Fibroblast of skin of right biceps (primary cell): Measurements from ENCODE around the gene TLCD3B.
"Not testable (repeated sequence)": the region's sequence is repeated elsewhere in the genome, so short reads cannot be mapped to it uniquely, and the experiment has no call there.

Experiments used
- DNase-seq: peaks from one replicate; pipeline ENCODE4 v3.0.0-alpha.2; 2013

The TLCD3B gene

GRCh38 chr16:30025156-30025555 is 5.9 kb downstream of the TLCD3B start:
- no peak for DNase-seq

DNA sequence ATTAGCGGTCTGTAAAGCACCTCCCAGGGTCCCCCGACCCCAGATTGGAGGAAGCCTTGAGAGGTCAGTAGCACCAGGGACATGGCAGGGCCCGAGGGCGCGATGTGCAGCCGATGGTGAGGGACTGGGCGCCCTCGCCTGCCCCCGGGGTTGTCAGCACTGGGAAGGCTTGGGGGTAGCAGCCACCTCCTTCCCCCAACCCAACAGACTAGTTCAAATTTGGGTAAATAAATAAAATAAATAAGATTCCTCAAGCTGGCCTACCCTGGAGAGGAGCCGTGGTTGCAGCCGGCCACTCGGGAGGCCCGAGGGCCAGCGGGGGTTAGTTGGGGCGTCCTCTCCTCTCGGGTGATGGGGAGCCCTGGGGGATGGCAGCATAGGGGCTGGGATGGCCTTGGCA is 6.6 kb downstream of the TLCD3B start:
- DNase-seq = no peak

DNA sequence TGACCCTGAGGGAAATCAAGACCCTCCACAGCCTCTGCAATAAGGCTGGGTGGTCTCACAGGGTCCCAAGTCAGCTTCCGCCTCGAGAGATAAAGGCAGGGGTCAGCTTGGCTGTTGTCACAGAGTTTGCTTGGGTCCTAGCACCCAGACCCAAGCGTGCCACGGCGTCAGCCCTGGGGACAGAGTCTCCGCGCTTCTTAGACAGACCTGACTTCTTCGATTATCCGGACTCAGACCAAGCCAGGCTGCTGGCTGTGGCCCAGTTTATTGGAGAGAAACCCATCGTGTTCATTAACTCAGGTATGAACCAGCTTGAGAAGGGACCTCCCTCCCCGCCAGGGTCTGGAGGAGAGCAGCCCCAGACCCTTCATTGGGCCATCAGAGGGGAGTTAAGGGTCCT is 7.5 kb downstream of the TLCD3B start:
- no peak for DNase-seq

GRCh38 chr16:30022887-30023286 is 8.2 kb downstream of the TLCD3B start, which contains the start of gene C16orf92:
TSS of gene C16orf92 (plus strand) at chr16:30023198. CDS start at chr16:30023341, 143 bp downstream.
- DNase-seq = no peak

DNA sequence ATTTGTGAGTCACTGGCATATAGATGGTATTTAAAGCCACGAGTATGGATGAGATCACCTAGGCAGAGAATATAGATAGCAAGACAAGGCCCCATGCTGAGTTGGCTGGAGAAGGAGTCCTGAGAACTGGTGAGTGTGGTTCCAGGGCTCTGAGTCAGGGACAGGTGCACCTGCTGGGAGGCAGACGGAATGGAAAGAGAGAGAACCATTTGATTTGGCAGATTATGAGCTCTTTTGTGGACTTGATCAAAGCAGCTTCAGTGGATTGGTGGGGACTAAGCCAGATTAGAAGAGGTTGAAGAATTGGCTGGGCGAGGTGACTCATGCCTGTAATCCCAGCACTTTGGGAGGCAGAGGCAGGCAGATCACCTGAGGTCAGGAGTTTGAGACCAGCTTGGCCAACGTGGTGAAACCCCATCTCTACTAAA is 12.3 kb downstream of the TLCD3B start:
- peak; percentile 72 for DNase-seq

GRCh38 chr16:30017937-30018336 is 13.1 kb downstream of the TLCD3B start:
- not testable (repeated sequence) for DNase-seq

DNA sequence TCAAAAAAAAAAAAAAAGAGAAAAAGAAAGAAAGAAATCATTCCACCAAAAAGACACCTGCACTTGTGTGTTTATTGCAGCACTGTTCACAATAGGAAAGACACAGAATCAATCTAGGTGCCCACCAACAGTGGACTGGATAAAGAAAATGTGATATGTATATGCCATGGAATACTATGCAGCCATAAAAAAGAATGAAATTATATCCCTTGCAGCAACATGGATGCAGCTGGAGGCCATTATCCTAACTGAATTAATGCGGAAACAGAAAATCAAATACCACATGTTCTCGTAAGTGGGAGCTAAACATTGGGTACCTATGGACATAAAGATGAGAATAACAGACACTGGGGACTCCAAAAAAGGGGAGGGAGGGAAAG is 13.8 kb downstream of the TLCD3B start:
- no peak for DNase-seq

- DNase-seq = no peak
Observed at GRCh38 chr16:30016555-30017276, 14.4 kb downstream of the TLCD3B start.

DNA sequence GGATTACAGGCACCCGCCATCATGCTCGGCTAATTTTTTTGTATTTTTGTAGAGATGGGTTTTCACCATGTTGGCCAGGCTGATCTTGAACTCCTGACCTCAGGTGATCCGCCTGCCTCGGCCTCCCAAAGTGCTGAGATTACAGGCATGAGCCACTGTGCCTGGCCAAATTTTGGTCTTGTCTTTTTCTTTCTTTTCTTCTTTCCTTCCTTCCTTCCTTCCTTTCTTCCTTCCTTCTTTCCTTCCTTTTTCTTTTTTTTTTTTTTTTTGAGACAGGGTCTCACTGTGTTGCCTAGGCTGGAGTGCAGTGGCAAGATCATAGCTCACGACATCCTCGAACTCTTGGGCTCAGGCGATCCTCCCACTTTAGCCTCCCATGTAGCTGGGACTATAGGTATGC is 15.6 kb downstream of the TLCD3B start:
- DNase-seq = not testable (repeated sequence)

GRCh38 chr16:30012598-30012997 is 18.5 kb downstream of the TLCD3B start:
- DNase-seq = not testable (repeated sequence)

DNA sequence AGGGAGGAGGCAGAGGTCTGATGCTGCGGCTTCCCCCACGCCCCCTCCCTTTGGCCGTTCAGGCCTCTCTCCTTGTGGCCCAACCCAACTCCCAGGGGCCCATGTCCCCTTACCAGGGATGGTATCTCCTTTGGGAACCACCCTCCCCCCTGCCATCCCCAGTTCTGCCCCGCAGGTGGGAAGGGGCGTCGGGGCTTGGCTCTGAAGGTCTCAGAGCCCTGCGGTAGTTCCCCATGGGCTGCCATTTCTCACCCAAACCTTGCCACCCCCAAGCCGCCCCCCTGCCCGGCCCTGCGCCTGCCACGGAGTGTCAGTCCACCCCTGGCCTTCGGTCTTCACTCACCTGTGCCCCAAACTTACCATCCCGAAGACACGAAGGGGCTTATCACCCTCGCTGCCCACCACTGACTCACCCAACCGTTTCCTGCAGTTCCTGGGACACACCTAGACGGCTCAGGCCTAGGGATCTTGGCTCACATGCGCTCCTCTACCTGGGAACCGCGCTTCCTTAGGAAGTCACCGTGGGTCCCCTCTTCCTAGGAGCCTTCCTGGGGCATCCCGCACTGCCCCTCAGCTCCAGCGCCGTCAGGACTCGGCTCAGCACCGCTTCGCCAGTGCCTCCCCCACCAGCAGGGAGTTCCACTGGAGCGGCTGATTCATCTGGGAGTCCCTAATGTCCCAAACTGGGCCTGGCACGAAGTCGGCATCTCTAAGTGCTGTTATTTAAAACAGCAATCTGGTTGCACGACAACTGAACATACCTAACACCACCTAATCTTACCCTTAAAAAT is 19.2 kb downstream of the TLCD3B start:
- no peak for DNase-seq

DNA sequence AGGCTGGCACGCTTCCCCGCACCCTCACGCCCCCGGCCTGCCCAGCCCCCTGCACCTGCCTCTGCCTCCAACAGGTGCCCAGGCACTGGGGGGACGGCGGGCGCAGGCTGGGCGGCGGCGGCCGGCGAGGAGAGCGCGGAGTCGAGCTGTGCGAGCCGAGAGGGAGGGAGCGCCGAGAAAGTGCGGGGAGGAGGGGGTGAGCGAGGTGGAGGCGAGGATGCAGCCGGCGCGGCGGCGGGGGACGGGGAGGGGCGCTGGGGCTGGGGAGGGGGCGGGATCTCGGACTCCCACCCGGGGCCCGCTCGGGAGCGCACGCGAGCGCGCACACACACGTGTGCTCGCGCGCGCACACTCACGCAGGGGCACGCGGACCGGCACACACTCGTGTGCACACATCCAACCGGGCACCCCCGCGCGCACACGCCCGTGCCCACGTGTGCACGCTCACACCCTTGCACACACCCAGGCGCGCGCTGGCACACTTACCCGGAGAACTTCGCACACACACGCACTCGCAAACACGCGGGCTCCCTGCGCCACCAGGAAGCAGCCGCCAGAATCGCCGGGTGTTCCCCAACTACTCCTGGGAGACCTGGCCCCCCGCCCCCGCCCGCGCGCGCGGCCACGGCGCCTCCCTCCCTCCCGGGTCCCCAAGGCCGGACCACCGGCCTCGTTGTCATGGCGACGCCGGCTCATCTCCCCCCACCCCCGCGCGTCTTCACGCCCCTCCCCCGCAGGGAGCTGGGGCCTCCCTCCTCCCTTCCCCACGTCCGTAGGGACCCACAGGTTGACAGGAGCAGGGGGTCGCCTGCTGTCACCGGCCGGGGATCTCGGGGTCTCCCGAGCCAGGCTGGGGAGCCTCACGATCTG is 20.0 kb downstream of the TLCD3B start, which contains the start of gene DOC2A:
Gene DOC2A, minus strand, starts transcription at position 184 of the 870 bp plus-strand sequence. CDS start 805 bp downstream, outside the sequence.
- no peak for DNase-seq

DNA sequence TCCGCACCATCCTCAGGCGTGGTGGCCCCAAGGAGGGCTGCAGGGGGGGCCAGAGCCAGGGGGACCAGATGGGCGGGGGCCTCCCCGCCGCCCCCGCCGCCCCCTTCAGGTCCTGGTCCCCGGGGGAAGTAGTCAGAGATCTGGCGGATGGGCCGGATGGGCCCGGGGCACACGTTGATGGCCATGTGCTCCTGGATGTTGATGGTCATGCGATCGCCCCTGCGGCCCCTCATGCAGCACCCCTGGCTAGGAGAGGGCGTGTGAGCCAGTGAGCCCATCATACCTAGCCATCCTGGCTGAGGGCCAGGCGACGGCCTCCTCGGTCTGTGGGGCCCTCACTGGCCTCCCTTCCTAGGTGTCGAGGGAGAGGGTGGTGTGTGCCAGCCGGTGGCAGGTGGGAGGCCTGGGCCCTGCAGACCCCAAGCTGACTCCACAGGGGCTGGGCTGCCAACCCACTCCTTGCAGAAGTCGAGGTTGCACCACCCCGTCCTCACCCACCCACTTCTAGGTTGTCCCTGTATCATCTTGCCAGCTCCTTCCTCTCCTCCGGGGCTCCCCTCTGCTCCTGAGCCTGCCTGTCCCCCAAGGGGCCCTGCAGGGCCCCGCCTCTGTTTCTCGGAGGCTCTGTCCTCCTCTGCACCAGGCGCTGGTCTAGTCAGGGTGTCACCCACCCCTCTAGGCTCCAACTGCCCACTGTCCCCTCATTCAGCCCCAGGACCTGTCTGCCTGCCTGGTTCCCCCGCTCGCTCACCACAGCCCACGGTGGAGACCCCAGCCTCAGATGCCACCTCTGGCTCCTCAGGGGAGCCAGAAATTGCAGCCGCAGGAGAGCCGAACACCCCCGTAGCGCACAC is 20.9 kb downstream of the TLCD3B start:
- DNase-seq = no peak

- no peak for DNase-seq
Observed at GRCh38 chr16:30009085-30009862, 21.8 kb downstream of the TLCD3B start.

- no peak for DNase-seq
Observed at GRCh38 chr16:30007378-30007895, 23.6 kb downstream of the TLCD3B start.

DNA sequence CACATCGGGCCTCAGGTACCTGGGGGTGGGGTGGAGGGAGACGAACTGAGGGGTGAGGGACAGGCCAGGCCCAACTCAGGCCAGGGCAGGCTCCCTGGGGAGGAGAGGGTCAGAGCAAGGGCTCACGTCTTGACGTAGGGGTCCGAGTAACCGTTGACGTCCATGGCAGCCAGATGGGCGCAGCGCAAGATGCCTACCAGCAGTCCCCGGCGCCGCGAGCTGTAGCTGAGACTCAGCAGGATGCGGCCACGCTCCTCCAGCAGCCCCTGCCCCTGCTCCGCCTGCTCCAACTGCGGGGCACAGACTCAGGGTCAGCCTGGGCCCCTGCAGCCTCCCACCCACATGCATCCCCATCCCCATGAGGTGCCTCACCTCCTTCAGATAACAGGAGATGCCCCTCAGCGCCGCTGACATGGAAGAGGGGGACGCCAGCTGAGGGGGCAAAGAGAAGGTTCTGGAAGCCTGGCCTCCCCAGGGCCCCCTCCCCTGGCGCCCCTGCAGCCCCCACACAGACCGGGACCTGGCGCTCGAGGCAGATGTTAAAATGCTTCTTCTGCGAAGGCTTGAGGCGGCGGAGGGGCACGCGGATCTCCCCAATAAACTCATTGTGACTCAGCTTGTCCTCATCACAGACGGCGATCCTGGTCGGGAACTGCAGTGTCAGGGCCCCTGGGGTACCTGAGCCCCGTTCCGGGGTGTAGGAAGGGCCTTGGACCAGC is 24.3 kb downstream of the TLCD3B start:
- DNase-seq = no peak

- DNase-seq = no peak
Observed at GRCh38 chr16:30006095-30006473, 25.0 kb downstream of the TLCD3B start.

- peak; percentile 44 for DNase-seq
Observed at GRCh38 chr16:30005341-30006094, 25.6 kb downstream of the TLCD3B start.

DNA sequence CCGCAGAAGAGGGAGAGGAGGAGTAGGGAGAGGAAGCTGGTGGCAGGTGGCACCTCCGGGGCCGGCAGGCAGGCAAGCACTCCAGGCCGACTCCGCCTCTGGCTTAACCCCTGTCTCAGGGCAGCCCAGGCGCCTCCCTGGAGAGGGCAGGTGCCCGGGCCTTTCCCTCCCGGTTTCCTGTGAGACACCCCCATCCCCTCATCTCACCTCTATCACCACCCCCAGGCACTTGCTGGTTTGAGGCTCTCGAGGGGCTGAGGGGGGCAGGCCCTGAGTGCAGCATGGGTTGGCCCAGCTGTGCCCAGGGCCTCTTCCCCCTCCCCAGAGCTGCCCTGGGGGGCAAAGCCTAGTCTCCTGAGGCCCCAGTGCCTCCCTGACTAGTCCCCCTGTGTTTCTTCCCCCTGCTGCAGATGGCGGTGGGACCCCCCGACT is 26.2 kb downstream of the TLCD3B start:
- no peak for DNase-seq

- DNase-seq = no peak
Observed at GRCh38 chr16:30004424-30004776, 26.7 kb downstream of the TLCD3B start.
